GM12865 (cell line): ENCODE results near the gene PDE8B.

Experiments used
- DNase-seq: peaks from one replicate; pipeline ENCODE4 v3.0.0; 2010; ENCODE audit warnings: low read depth
- H3K4me3 ChIP-seq: 2 replicates; pipeline ENCODE4 v1.5.1; 2011; ENCODE audit warnings: mild to moderate bottlenecking, low read depth, low read length, control low read depth
- TF ChIP-seq, protein P1 (sequence below): IDR thresholded peaks from 2 replicates; pipeline ENCODE4 v1.5.1; 2011; ENCODE audit warnings: low read length, control low read depth, low read depth, inconsistent platforms; ENCODE audit not compliant: insufficient read depth; ENCODE audit errors: missing control alignments

Gene PDE8B

DNA sequence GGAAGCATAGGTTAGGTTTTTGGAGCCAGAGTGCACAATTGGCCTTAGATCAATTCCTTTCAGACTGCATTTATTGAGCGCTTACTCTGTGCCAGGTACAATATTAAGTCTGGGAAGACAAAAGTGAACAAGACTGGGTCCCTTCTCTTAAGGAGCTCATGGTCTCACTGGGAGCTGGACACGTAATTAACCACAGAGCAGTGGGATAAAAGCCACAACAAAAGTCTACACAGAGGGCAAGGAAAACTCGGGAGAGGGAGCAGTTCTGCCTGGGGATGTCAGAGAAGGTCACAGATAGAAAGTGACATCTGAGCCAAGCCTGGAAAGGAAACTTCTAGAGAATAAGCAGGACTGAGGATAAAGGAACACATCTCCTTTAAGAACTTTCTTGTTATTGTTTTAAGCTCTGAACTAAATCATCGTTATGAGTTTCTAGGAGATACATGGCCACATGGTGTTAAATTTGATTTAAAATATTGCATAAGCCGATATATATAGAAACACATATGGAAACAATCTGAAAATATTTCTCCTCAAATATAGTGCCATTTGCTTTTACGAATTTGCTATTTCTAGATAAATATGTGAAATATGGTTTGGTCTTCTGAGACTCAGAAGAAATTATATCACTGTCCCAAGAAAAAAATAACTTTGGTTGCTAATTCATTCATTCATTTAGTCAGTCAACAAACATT lies 40.1 kb upstream of the PDE8B start:
- TF ChIP-seq, protein P1, sequence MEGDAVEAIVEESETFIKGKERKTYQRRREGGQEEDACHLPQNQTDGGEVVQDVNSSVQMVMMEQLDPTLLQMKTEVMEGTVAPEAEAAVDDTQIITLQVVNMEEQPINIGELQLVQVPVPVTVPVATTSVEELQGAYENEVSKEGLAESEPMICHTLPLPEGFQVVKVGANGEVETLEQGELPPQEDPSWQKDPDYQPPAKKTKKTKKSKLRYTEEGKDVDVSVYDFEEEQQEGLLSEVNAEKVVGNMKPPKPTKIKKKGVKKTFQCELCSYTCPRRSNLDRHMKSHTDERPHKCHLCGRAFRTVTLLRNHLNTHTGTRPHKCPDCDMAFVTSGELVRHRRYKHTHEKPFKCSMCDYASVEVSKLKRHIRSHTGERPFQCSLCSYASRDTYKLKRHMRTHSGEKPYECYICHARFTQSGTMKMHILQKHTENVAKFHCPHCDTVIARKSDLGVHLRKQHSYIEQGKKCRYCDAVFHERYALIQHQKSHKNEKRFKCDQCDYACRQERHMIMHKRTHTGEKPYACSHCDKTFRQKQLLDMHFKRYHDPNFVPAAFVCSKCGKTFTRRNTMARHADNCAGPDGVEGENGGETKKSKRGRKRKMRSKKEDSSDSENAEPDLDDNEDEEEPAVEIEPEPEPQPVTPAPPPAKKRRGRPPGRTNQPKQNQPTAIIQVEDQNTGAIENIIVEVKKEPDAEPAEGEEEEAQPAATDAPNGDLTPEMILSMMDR, result no peak
- DNase-seq, result no peak
- no peak overlapping the region for H3K4me3 ChIP-seq

DNA sequence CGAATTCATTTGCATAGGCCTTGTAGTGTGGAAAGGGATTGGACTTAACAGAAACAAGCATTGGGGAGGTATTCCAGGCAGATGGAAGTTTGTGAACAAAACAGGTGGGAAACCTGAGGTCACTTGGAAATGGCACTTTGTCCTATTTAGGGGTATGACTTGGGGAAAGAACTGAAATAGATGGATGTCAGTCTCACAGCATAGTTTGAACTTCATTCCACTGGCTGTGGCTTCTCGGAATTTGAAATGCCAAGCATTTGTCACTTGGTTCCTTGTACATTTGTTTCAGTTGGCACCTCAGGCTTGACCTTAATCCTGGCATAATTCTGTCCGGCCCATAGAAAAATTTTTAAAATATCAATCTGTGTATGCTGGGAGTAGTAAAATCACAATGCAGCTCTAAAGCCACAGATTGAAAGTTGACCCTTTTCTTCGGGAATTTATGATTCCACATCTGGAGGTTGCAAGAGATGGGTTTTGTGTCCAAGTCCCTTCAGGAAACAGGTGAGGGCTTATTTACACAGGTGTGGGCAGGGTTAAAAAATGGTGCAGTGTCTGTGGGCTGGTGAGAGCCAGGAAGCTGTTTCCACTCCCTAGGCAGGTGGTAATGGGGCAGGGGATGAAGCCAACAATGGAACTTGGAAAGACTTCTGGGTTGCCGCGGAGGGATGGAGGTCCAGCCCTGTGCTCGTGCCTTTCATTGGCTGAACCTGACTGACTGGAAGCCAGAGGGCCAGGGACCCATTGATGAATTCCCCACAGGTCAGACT lies 39.2 kb upstream of the PDE8B start:
- no peak overlapping the region for H3K4me3 ChIP-seq
- TF ChIP-seq, protein P1, result no peak
- DNase-seq, result no peak

DNA sequence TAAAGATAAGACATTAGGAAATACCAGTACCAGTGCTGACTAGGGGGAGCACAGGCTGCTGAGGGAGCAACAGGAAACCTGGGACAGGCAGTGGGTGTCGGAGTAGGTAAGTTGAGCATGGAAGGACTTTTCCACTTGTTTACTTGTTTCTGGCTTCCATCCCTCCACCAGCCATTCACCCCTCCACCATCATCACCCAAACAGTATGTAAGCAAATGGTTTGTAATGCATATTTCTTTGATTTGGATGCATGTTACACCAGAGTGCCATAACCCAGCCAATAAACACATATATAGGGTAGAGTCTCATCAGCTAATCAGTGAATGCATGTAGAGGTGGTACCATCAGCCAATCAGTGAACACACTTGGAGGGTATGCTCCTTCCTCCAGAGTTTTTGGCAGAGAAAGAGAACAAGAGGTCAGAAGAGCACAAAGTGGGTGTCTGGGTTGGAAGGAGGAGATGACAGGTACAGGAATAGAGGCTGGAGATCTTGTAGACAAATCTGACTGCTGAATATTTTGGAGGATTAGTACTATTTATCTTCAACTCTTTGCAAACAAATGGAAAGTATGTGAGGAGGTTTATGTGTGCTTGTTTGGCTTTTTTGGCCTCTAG lies 37.7 kb upstream of the PDE8B start:
- DNase-seq, result no peak
- TF ChIP-seq, protein P1, result no peak
- H3K4me3 ChIP-seq, result no peak overlapping the region

DNA sequence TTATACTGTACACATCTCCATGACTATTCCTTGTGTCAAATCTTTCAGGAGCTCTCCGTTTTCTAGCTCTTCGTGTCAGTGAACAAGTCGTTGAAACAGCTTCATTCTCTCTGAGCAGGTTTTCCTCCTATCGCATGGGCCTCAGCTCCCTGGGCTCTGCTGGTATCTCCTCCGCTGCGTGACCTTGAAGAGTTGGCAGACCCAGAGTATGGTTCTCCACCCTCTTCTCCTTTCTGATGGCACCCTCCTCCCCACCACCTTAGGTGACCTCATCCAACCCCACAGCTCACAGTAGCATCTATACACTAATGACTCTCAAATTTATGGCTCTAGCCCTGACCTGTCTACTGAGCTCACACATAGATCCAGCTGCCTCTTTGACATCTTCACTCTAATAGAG lies 36.0 kb upstream of the PDE8B start:
- TF ChIP-seq, protein P1, result no peak
- H3K4me3 ChIP-seq, result no peak overlapping the region
- DNase-seq, result no peak

DNA sequence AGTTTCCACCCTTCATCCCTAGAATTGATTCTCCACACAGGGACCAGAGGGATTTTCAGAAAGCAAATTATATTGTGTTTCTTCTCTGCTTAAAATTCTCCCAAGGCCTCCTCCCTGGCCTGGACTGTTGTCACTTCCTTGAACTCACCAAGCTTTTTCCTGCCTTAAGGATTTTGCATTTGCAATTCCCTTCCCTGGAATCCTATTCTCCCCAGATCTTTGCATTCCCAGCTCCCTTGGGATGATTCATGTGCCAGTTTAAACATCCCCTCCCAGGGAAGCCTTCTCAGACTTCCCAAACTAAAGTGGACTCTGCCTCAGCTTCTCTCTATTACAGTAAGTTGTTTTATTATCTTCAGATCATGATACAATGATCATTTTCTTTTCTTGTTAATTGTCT lies 35.2 kb upstream of the PDE8B start:
- TF ChIP-seq, protein P1, result no peak
- H3K4me3 ChIP-seq, result no peak overlapping the region
- DNase-seq, result no peak

DNA sequence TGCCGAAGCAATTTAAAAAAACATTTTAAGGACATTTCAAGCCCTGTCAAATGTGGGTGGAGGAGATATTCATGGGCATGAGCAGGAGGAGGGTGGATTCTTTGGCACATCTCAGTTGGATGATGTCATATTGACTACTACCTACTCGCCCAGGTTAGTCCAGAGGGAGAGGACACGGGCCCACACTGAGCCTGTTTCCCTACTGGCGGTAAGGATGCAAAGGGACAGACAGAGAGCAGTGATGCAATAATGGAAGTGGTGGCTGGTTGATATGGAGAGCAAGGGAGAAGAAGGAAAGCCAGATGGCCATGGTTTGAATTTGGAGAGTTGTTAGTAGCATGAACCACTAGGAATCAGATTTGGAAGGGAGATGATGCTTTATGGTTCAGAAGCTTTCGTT lies 34.1 kb upstream of the PDE8B start:
- no peak overlapping the region for H3K4me3 ChIP-seq
- TF ChIP-seq, protein P1, result no peak
- DNase-seq, result no peak

DNA sequence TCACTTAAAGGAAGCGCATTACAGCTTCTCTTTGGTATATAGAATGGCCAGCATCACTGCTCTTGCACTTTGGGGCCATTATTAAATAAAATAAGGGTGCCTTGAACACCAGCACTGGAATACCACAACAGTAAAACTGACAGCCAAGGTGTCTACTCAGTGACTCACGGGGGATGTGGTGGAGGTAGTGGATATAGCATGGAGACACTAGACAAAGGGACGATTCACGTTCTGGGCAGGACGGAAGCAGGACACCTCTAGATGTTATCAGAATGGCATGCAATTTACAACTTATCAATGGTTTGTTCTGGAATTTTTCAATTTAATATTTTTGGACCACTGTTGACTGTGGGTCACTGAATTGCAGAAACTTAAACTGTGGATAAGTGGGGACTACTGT lies 32.9 kb upstream of the PDE8B start:
- TF ChIP-seq, protein P1, result no peak
- H3K4me3 ChIP-seq, result no peak overlapping the region
- DNase-seq, result no peak
